ENCODE measurements around the gene IPPK.

IPPK gene, protein sequence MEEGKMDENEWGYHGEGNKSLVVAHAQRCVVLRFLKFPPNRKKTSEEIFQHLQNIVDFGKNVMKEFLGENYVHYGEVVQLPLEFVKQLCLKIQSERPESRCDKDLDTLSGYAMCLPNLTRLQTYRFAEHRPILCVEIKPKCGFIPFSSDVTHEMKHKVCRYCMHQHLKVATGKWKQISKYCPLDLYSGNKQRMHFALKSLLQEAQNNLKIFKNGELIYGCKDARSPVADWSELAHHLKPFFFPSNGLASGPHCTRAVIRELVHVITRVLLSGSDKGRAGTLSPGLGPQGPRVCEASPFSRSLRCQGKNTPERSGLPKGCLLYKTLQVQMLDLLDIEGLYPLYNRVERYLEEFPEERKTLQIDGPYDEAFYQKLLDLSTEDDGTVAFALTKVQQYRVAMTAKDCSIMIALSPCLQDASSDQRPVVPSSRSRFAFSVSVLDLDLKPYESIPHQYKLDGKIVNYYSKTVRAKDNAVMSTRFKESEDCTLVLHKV

DNA sequence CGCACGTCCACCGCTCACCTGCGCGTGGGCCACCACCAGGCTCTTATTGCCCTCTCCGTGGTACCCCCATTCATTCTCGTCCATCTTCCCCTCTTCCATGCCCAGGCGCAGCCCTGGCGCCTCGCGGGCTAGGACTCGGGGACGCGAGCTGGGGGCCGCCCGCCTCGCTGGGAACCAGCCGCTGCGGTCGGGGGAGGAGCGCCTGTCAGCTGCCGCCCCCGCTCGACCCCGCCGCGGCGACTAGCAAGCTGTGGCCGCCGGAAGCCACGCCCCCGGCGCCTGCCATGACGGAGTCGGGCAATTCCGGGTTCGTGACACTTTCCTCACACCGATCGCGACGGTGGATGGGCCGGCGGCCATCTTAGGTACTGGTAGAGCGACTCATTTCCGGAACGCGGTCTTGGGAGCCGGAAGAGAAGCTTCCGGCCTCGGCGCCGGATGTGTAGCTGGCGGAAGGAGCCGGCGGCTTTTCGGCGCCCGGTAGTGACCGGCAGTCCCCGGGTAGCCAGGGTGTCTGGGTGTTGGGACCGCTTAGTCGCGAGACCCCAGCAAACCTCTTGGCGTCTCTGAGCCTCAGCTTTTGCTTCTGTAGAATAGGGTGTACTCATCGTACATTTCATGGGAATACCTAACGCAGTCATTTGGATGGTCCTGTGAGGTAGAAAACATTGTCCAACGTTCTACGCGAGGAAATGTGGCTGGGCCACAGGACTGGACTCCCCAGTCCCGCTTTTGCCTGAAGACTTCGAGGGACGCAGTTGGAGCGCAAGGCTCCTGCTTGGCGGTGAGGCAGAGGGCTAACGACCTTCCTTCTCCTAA, at the start of gene IPPK:
Gene IPPK (minus strand): TSS at position 242 of the 819 bp plus-strand sequence. CDS start 143 bp downstream, at position 99.
- Histone ChIP-seq H3K9ac (ENCODE audit: low read depth, low read length) (peak within 1 kb of the TSS; percentile 68), H3K4me1 (ENCODE audit: insufficient read depth, low read length) (no peaks in the 10 kb centered on the region), H3K9me3 (ENCODE audit: control insufficient read depth, insufficient read depth, low read length) (no peaks in the 10 kb centered on the region), H3K36me3 (ENCODE audit: insufficient read depth, low read length) (no peaks in the 10 kb centered on the region)

DNA sequence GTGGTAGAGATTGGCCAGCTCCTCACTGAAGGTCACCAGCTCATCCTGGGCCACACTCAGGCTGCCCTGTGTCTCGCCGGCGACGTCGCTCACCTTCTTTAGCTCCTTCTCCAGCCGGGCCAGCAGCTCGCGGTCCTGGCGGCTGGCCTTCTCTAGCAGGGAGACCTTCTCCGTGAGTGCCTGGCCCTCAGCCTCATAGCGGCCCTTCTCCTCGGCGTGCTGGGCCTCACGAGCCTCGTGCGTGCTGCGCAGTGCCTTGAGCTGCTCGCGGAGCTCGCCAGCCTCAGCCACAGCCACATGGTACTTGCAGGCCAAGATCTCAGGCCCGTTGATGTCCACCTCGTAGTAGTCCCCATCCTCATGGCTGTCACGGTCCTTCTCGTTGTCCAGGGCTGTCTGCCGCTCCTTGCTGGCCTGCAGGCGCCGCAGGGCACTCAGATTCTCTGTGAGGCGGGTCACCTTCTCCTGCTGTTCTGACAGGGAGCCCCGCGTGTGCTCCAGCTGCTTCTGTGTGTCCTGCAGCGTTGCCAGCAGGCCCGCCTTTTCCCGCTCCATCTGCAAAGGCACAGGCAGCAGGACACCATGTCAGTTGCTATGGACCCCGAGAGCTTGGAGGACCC, 49.2 kb upstream of the IPPK start:
- Histone ChIP-seq H3K9ac (ENCODE audit: low read depth, low read length) (no peak overlapping the region), H3K4me1 (ENCODE audit: insufficient read depth, low read length) (no peaks in the 10 kb centered on the region), H3K36me3 (ENCODE audit: insufficient read depth, low read length) (peaks cover 34% of the 10 kb centered on the region), H3K9me3 (ENCODE audit: control insufficient read depth, insufficient read depth, low read length) (no peaks in the 10 kb centered on the region)

DNA sequence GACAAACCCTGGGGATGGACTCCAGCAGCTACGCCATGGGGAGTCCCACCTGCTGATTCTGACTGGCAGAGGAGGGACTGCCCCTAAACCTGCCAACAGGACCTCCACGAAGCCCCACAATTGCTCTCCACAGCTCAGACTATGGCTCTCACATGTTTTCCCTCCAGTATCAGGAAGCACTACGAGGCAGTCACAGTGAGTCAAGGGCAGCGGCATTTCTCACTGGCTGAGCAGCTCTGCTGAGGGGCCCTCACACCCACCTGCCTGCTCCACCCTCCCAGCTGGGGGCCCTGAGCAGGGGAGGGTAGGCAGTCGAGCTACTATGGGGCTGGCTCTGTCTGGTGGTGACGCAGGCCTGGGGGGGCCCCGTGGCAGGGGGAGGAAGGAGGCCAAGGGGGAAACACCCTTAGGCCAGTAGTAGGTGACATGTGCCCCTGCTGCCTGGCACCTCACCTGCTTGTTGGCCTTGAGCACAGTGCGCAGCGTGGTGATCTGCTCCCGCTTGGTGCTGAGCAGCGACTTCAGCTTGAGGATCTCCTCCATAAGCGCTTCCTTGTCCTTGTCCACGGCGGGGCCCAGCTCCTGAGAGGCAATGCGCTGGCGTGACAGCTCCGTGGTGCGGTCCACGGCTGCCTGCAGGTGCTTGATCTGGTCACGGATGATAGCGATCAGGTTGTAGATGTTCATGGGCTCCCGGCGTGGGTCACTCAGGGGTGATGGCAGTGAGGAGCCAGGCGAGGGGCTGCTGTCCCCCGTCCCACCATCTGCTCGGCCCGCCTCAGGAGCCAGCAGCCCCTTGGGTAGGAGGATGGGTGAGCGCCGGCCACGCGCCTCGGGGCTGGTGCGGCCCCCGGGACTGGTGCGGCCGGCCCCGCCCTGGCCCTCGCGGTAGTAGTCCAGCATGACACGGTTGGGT, 48.4 kb upstream of the IPPK start:
- Histone ChIP-seq H3K4me1 (ENCODE audit: insufficient read depth, low read length) (no peaks in the 10 kb centered on the region), H3K9ac (ENCODE audit: low read depth, low read length) (no peak overlapping the region), H3K36me3 (ENCODE audit: insufficient read depth, low read length) (peaks cover 35% of the 10 kb centered on the region), H3K9me3 (ENCODE audit: control insufficient read depth, insufficient read depth, low read length) (no peaks in the 10 kb centered on the region)

DNA sequence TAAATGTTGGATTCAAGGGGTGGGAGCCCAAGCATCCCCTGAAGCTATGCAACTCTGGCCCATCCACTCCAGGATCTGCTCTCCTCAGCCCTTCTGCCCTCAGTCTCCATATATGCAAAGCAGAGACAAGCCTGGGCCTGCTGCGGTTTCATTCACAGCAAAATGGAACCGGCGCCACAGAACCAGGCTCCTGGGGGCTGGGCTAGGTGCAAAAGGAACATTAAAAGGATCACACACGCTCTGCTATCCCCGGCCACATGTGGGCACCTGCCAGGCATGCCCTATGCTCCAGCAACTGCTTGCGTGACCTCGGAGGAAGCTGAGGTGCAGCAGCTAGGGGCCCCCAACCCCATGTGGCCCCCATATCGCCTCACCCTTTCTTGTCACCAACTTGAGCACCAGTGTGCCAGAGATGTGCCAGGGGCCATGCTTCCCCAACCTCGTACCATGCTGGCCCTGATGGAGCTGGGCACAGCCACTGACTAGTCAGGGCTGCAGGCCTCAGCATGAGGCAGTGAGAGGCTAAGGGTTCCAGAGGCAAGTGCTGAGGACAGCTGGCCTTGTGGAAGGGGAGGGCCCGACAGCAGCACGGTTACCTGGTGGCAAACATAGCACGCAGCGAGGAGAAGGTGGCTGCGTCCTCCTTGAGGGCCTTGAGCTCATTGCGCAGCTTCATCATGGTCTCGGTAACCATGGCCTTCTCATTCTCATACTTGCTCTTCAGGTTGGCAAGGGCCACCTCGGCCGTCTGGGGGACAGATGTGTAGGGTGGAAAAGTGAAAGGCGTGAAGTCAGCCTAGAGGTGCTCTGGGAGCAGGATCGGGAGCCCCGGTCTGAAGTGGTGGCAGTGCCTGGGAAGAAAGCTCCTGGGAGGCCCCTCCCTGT, 47.5 kb upstream of the IPPK start:
- Histone ChIP-seq H3K9me3 (ENCODE audit: control insufficient read depth, insufficient read depth, low read length) (no peaks in the 10 kb centered on the region), H3K9ac (ENCODE audit: low read depth, low read length) (no peak overlapping the region), H3K4me1 (ENCODE audit: insufficient read depth, low read length) (no peaks in the 10 kb centered on the region), H3K36me3 (ENCODE audit: insufficient read depth, low read length) (peaks cover 40% of the 10 kb centered on the region)

DNA sequence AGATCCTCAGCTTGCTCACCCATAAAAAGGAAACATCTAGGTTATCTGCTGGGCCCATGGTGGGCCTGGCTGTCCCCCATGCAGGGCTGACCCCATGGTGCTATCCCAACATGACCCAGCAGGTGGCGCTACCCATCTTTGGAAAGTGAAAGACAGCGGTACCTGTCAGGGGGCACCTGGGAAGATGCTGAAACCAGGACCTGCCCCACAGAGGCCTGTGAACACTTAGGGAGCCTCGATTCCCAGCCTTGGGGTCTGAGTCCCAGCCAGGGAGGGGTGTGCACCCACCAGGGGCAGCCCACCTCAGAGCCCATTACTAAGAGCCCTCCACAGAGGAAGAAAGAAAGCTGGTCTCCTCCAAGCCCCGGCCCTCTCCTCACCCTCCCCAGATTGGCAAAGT, 46.6 kb upstream of the IPPK start:
- Histone ChIP-seq H3K4me1 (ENCODE audit: insufficient read depth, low read length) (no peaks in the 10 kb centered on the region), H3K9me3 (ENCODE audit: control insufficient read depth, insufficient read depth, low read length) (no peaks in the 10 kb centered on the region), H3K9ac (ENCODE audit: low read depth, low read length) (no peak overlapping the region), H3K36me3 (ENCODE audit: insufficient read depth, low read length) (peaks cover 33% of the 10 kb centered on the region)

DNA sequence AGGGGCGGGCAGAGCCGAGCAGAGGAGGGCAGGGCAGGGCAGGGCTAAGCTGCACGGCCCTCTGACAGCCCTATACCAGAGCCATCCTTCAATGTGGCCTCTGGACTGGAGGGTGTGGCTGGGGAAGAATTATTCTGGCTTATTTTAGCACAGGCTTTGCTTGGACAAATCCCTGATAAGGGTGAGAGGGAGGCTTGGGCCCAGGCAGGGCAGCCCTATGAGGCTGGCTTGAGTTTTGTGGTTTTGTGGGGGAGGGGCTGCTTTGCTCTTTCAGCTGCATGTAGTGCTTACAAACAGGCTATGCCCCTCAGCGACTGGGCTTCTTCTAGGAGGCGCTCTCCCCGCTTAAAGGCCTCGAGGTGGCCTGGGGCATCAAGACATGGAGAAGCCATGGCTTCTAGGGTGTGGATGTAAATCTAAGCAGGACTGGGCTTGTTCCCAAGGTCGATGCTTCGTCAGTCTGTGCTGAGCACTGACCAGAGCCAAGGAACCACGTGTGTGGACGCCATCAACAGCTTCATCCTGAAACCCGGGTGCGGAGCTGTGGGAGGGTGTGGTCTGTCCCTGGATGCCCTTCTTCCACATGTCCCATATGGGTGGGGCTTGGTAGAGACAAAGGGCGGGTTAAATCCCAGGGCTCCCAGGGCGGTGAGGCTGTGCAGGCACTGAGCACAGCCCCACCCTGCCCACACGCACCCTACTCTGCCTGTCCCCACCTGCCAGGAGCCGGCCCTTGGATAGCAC, 45.7 kb upstream of the IPPK start:
- Histone ChIP-seq H3K36me3 (ENCODE audit: insufficient read depth, low read length) (peaks cover 35% of the 10 kb centered on the region), H3K4me1 (ENCODE audit: insufficient read depth, low read length) (no peaks in the 10 kb centered on the region), H3K9ac (ENCODE audit: low read depth, low read length) (no peak overlapping the region), H3K9me3 (ENCODE audit: control insufficient read depth, insufficient read depth, low read length) (no peaks in the 10 kb centered on the region)

DNA sequence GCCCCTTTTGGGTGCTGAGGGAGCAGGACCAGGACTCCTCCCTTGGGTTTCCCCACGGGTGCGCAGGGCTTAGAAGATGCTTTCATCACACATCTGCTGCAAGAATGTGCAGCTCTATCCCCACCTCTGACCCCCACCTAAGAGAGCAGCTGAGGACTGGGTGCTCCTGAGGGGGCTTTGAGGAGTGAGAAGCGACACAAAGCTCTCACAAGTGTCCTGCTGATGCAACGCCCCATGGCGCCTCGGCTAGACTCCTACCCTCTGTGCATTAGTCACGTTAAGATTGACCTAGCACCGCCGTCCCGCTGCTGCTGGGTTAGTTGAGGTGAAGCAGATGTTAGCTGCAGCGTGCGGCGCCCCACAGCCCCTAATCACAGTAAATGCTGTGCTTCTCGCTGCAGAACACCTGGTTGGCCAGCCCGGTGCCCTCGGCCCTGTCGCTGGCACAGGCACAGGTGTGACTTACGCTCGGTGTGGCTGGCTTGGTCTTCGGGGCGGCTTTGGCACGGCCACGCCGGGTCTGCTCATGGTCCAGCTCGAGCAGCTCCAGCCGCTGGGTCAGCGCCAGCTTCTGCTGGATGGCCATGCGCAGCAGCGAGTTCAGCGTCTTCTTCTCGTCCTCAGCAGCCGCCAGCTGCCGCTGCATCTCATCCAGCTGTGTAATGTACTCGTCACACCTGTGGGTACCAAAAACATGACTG, 45.0 kb upstream of the IPPK start:
- no peaks in the 10 kb centered on the region for H3K9me3 ChIP-seq (ENCODE audit: control insufficient read depth, insufficient read depth, low read length)
- no peaks in the 10 kb centered on the region for H3K4me1 ChIP-seq (ENCODE audit: insufficient read depth, low read length)
- peaks cover 32% of the 10 kb centered on the region for H3K36me3 ChIP-seq (ENCODE audit: insufficient read depth, low read length)

DNA sequence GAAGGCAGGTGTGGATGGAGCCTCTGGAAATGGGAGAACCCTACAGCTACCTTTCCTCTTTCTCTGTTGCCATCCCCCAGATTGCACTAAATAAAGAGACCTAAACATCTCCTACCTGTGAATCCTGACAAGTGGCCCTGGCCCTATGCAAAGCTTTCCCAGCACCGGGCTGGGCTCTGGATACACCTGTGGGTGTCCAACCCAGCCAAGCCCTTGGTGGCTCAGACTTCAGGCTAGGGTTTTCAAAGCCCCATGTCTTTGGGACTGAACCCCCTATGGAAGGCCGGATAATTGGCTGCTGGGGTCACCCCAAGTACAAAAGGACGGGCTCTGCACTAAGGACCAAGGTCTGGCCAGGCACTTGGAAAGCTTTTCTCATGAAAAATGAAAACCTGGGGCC, 44.1 kb upstream of the IPPK start:
- peaks cover 26% of the 10 kb centered on the region for H3K36me3 ChIP-seq (ENCODE audit: insufficient read depth, low read length)
- no peaks in the 10 kb centered on the region for H3K4me1 ChIP-seq (ENCODE audit: insufficient read depth, low read length)
- no peak overlapping the region for H3K9ac ChIP-seq (ENCODE audit: low read depth, low read length)
- no peaks in the 10 kb centered on the region for H3K9me3 ChIP-seq (ENCODE audit: control insufficient read depth, insufficient read depth, low read length)

More for the DNA sequence above, 45.0 kb upstream of the IPPK start:
- H3K9ac ChIP-seq (ENCODE audit: low read depth, low read length): no peak overlapping the region

DNA sequence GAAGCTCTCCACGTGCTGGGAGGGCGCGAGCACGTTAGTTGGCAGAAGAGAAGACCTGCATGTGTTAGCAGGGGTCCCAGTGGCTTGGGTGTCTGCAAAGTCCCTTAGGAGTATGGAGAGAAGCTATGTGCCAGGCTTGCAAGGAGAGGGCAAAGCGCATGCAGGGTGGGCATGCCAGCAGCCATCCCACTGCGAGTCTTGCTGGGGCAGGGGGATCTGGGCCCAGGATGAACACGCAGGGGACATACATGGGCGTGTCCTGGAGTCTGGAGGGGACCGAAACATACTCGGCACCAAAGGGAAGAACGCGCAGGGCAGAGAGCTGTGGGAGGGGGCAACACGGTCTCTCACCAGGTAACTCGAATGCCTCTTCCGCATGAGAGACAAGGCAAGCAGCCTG, 43.6 kb upstream of the IPPK start:
- H3K4me1 ChIP-seq (ENCODE audit: insufficient read depth, low read length): no peaks in the 10 kb centered on the region
- H3K36me3 ChIP-seq (ENCODE audit: insufficient read depth, low read length): peaks cover 26% of the 10 kb centered on the region

DNA sequence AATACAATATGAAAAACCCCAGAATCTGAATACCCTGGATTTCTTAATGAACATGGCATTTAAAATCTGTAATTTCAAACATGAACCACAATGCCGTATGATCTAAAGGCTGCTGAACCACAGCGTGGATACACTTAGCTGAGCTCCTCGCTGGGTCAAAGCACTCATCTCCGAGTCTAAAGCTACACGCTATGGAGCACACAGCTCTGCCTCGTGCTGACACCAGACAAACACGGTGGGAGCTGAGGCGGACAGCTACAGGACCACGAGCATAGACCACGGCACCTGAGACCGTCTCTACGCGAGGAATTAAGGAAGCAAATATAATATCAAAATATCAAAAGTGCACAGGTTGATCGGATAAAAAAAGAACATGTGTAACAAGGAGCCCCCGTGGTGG, 42.8 kb upstream of the IPPK start:
- no peak overlapping the region for H3K9ac ChIP-seq (ENCODE audit: low read depth, low read length)
- no peaks in the 10 kb centered on the region for H3K4me1 ChIP-seq (ENCODE audit: insufficient read depth, low read length)
- H3K9me3 ChIP-seq (ENCODE audit: control insufficient read depth, insufficient read depth, low read length): no peaks in the 10 kb centered on the region
- H3K36me3 ChIP-seq (ENCODE audit: insufficient read depth, low read length): peaks cover 26% of the 10 kb centered on the region

More for the DNA sequence above, 43.6 kb upstream of the IPPK start:
- no peak overlapping the region for H3K9ac ChIP-seq (ENCODE audit: low read depth, low read length)
- H3K9me3 ChIP-seq (ENCODE audit: control insufficient read depth, insufficient read depth, low read length): no peaks in the 10 kb centered on the region

DNA sequence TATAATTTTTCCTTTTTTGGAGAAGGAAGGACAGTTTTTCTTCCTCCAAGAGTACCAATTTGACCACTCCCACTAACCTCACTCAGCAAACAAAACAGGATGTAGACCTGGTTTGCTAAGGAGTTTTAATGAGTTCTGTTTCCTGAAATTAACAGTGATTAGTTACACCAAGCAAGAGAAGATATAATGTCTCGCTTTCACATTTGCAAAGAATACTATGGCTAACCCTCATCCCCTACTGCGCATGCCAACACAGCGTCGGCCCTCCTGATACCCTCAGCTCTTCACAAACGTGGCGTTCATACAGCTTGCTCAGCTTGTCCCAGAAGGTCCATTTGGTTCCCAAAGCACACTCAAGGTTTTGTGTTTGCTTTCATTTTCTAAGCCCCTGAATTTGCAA, 41.9 kb upstream of the IPPK start:
- Histone ChIP-seq H3K9me3 (ENCODE audit: control insufficient read depth, insufficient read depth, low read length) (no peaks in the 10 kb centered on the region), H3K9ac (ENCODE audit: low read depth, low read length) (no peak overlapping the region), H3K4me1 (ENCODE audit: insufficient read depth, low read length) (no peaks in the 10 kb centered on the region), H3K36me3 (ENCODE audit: insufficient read depth, low read length) (peaks cover 22% of the 10 kb centered on the region)

DNA sequence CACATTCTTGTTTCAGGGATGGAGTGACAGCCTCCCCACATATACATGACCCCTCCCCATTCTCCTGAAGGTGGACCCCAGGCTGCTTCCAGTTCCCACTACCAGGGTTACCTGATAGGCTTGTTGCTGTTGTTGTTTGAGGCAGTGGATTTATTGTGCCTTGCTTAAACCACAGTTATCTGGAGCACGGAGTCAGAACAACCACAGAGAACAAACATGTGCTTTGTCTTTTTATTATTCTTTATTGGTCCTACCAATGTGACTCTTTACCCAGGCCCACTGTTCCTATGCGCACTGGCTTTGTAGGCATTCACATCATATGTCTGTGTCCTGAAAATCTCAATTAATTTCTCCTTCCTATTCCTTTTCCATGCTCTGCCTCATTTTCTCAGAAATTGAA, 41.2 kb upstream of the IPPK start:
- H3K36me3 ChIP-seq (ENCODE audit: insufficient read depth, low read length): peaks cover 19% of the 10 kb centered on the region
- no peaks in the 10 kb centered on the region for H3K9me3 ChIP-seq (ENCODE audit: control insufficient read depth, insufficient read depth, low read length)
- H3K9ac ChIP-seq (ENCODE audit: low read depth, low read length): no peak overlapping the region
- no peaks in the 10 kb centered on the region for H3K4me1 ChIP-seq (ENCODE audit: insufficient read depth, low read length)

Data from ES-I3 (cell line).